Measurements from ENCODE around the gene FAM200B. TPM values are rescaled to one million over a fixed set of nuclear protein-coding genes. Genes with fewer than 3 reads are reported as not detected.

The FAM200B gene
- total RNA-seq, 1 donor from 2014 or later: 12.1 TPM

GRCh38 chr4:15683143-15683495, 1.5 kb downstream of the FAM200B start:
- no peak for TF ChIP-seq CTCF (IDR thresholded peaks at IDR 0.05; ENCODE audit: insufficient read depth, low read length, severe bottlenecking)
- DNase-seq (ENCODE audit: low read depth) (no peak), FAIRE-seq (no peak)
- Histone ChIP-seq H3K4me3 (ENCODE audit: low read depth, low read length) (peak overlapping the region; percentile 92), H3K27me3 (ENCODE audit: control insufficient read depth, insufficient read depth, low read length) (no peaks in the 10 kb centered on the region), H3K36me3 (ENCODE audit: control insufficient read depth, insufficient read depth, low read length) (peaks cover 3% of the 10 kb centered on the region)

GRCh38 chr4:15684498-15684897, 2.9 kb downstream of the FAM200B start:
- no peak for TF ChIP-seq CTCF (IDR thresholded peaks at IDR 0.05; ENCODE audit: insufficient read depth, low read length, severe bottlenecking)
- no peaks in the 10 kb centered on the region for H3K27me3 ChIP-seq (ENCODE audit: control insufficient read depth, insufficient read depth, low read length)
- no peak overlapping the region for H3K4me3 ChIP-seq (ENCODE audit: low read depth, low read length)
- no peak for FAIRE-seq
- no peak for DNase-seq (ENCODE audit: low read depth)
- H3K36me3 ChIP-seq (ENCODE audit: control insufficient read depth, insufficient read depth, low read length): peaks cover 3% of the 10 kb centered on the region

GRCh38 chr4:15688051-15688450, 6.4 kb downstream of the FAM200B start:
- peaks cover 3% of the 10 kb centered on the region for H3K36me3 ChIP-seq (ENCODE audit: control insufficient read depth, insufficient read depth, low read length)
- FAIRE-seq: no peak
- DNase-seq (ENCODE audit: low read depth): no peak
- no peak overlapping the region for H3K4me3 ChIP-seq (ENCODE audit: low read depth, low read length)
- TF ChIP-seq CTCF (IDR thresholded peaks at IDR 0.05; ENCODE audit: insufficient read depth, low read length, severe bottlenecking): no peak
- no peaks in the 10 kb centered on the region for H3K27me3 ChIP-seq (ENCODE audit: control insufficient read depth, insufficient read depth, low read length)

GRCh38 chr4:15689540-15689939, 7.9 kb downstream of the FAM200B start:
- peaks cover 2% of the 10 kb centered on the region for H3K36me3 ChIP-seq (ENCODE audit: control insufficient read depth, insufficient read depth, low read length)
- no peak for FAIRE-seq
- H3K4me3 ChIP-seq (ENCODE audit: low read depth, low read length): no peak overlapping the region
- TF ChIP-seq CTCF (IDR thresholded peaks at IDR 0.05; ENCODE audit: insufficient read depth, low read length, severe bottlenecking): no peak
- no peak for DNase-seq (ENCODE audit: low read depth)
- H3K27me3 ChIP-seq (ENCODE audit: control insufficient read depth, insufficient read depth, low read length): no peaks in the 10 kb centered on the region

- no peak for TF ChIP-seq CTCF (IDR thresholded peaks at IDR 0.05; ENCODE audit: insufficient read depth, low read length, severe bottlenecking)
- FAIRE-seq (no peak), DNase-seq (ENCODE audit: low read depth) (peak; percentile 91)
- Histone ChIP-seq H3K36me3 (ENCODE audit: control insufficient read depth, insufficient read depth, low read length) (no peaks in the 10 kb centered on the region), H3K27me3 (ENCODE audit: control insufficient read depth, insufficient read depth, low read length) (no peaks in the 10 kb centered on the region), H3K4me3 (ENCODE audit: low read depth, low read length) (no peak overlapping the region)
Measured at GRCh38 chr4:15690020-15690809, 8.6 kb downstream of the FAM200B start.
